Activated CD4-positive, CD25-positive, alpha-beta regulatory T cell (primary cell): ENCODE results near the gene GPS1.
"Not testable (repeated sequence)": the region's sequence is repeated elsewhere in the genome, so short reads cannot be mapped to it uniquely, and the experiment has no call there.

ENCODE experiments used
- DNase-seq, 4 experiments: peaks; one replicate each; lab custom pipeline; 2025; lab: John Stamatoyannopoulos, UW

The GPS1 gene

GRCh38 chr17:82028966-82029365, 22.7 kb upstream of the GPS1 start:
- DNase-seq = no peak

DNA sequence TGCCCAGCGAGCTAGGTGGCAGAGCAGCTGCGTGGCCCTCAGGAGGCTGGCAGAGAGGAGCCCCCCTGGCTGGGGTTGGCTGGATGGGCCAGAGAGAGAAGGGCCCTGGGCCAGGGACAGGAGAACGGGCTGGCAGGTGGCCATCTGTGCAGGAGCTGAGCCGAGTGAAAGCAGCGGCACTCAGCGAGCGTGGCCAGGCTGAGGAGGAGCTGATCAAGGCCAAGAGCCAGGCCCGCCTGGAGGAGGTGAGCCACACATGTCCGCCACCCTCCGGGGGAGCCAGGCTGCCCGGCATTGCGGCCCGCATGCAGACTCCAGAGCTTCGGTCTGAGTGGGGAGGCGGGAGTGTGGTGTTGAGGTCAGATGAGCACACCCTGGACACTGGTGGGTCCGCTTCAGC, 22.3 kb upstream of the GPS1 start:
- DNase-seq = no peak

DNA sequence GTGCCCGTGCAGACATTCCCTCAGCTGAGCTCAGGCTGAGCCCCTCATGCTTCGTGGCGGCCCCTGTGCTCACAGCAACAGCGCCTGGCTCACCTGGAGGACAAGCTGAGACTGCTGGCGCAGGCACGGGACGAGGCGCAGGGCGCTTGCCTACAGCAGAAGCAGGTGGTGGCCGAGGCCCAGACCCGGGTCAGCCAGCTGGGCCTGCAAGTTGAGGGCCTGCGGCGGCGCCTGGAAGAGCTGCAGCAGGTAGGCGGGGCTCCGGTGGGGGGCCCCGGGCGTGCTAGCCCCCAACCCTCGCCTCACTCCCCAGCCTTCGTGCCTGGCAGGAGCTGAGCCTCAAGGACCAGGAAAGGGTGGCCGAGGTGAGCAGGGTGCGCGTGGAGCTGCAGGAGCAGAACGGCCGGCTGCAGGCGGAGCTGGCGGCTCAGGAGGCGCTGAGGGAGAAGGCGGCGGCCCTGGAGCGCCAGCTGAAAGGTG, 21.7 kb upstream of the GPS1 start:
- no peak for DNase-seq

DNA sequence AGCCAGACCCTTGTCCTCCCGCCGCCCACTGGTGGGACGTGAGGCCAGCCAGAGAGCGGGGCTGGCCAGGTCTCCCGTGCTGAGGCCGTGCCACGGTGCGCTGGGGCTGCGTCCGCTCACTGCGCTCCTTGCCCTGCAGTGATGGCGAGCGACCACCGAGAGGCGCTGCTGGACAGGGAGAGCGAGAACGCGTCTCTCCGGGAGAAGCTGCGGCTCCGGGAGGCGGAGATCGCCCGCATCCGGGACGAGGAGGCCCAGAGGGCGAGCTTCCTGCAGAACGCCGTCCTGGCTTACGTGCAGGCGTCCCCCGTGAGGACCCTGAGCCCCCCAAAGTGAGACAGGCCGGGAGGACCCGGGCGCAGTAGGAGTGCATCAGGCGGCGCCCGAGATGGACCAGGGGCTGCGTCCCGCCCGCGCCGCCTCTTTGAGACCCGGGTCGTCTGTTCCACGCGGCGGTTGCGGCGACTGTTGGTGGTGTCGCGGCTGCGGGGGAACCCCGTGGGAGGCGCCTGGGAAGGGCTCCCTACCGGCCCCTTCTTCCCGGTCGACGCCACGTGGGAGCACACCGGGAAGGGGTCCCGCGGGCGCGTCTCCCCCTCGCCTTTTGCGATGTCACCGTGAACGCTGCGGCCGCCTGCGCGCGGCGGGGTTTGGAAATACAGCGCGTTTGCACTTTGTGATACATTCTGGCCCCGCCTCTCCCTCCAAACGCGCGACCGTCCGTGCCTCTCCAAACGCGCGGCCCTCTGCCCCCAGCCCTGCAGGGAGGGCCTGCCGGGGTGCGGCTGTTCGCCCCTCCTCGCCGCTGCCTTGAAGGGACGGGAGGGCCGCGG, 21.0 kb upstream of the GPS1 start:
- peak; percentile 54 to 69 (median 66) for DNase-seq

DNA sequence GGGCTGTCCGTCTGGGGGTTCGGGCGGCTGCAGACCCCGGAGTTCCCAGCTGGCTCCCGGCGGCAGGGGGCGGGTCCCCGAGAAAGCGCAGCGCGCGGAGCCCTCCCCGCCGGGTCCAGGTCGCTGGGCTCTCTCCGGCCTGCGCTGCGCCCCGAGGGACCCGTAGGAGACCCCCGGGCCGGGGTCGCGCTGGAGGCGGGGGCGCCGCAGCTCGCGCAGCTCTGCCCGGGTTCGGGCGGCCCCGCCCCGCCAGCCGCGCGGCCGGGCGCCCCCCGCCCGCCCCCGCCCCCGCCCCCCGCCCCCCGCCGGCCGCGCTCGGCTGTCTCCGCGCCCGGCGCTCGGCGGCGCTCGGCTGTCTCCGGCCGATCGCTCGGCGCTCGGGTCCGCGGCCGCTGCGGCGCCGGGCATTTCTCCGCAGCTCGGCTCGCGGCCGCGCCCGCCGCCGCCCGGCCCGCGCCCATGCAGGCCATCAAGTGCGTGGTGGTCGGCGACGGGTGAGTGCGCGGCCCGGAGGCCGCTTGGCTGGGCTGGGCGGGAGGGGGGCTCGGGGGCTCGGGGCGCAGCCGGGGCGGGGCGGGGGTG, 20.3 kb upstream of the GPS1 start, which contains the start of gene RAC3:
Gene RAC3, plus strand, starts transcription at position 376 of the 582 bp plus-strand sequence. Its CDS starts 84 bp downstream, at position 460.
- DNase-seq = no peak

- DNase-seq = no peak
Measured at GRCh38 chr17:82031885-82032627, 19.6 kb upstream of the GPS1 start.

GRCh38 chr17:82033359-82034085, 18.2 kb upstream of the GPS1 start:
- DNase-seq = no peak

DNA sequence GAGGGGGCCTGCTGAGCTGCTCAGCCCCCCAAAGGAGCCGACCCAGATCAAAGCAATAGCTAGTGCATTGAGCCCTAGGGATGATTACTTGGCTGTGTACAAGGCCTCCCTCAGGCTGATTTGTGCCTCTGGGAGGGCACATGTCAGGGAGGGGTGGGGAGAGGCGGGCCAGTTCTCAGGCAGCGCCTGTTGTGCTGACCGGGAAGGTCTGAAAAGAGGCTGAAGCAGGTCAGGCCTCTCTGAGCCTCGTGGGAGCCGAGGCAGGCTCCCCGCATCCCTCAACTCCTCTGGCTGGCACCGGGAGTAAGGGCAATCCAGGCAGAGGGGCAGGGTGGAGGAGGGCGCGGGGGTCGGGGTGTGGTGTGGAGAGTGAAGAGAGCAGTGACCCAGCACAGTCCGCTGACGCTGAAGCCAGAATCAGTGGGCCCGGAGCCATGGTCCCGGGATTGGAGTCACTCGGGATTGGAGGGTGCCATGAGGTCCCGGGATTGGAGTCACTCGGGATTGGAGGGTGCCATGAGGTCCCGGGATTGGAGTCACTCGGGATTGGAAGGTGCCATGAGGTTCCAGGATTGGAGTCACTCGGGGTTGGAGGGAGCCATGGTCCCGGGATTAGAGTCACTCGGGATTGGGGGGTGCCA, 17.2 kb upstream of the GPS1 start:
- DNase-seq = no peak

- no peak for DNase-seq
Measured at GRCh38 chr17:82035488-82035887, 16.2 kb upstream of the GPS1 start.

GRCh38 chr17:82035956-82036633, 15.6 kb upstream of the GPS1 start:
- DNase-seq = no peak

GRCh38 chr17:82036634-82037091, 15.0 kb upstream of the GPS1 start:
- DNase-seq = no peak

- DNase-seq = peak; percentile 89 to 94 (median 91)
Measured at GRCh38 chr17:82037092-82037888, 14.4 kb upstream of the GPS1 start, which contains the start of gene DCXR. TSS of gene DCXR (minus strand) at chr17:82037697. CDS start at chr17:82037682, 15 bp downstream.

GRCh38 chr17:82037889-82038195, 13.9 kb upstream of the GPS1 start:
- DNase-seq = no peak

DNA sequence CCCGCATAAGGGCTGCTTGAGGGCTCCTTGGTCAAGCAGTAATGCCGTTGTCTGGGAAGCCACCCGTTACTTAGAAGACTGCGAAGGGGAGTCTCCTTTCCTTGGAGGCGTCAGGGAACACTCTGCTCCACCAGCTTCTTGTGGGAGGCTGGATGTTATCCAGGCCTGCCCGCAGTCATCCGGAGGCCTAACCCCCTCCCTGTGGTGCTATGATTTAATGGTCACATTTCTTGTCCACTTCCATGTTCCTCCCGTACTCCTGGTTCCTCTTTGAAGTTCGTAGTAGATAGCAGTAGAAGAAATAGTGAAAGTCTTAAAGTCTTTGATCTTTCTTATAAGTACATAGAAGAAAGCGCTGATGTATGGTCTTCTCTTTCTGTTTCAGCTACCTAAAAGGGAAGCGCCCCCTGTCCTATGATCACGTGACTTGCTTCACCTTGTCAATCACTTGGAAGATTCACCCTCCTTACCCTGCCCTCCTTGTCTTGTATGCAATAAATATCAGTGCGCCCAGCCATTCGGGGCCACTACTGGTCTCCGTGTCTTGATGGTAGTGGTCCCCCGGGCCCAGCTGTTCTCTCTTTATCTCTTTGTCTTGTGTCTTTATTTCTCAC, 12.8 kb upstream of the GPS1 start:
- DNase-seq = not testable (repeated sequence)

- DNase-seq = no peak
Measured at GRCh38 chr17:82039695-82040299, 11.9 kb upstream of the GPS1 start.

DNA sequence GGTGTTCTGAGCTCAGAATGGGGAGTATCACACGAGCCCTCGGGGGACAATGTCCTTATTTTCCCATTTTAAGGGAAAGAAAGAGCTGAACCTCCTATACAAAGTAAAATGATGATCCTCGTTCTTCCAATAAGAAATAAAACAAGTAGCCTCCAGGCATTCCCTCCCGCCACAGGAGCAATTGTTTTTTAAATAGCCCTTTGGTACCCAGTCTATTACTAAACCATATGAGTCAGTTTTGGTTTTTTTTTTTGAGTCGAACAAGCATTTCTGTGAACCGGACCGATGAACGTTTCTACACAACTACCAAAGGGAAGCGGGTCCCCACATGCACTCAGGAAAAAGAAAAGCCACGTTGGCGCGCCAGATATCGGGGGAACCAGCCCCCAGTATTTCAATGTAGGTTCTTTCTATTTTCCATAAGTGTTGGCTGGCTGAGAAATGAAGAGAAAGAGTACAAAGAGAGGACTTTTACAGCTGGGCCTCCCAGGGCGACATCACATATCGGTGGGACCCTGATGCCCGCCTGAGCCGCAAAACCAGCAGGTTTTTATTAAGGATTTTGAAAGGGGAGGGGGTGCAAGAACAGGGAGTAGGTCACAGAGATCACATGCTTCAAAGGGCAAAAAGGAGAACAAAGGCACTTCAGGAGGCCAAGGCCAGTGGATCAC, 10.4 kb upstream of the GPS1 start:
- no peak for DNase-seq

GRCh38 chr17:82042649-82043048, 9.0 kb upstream of the GPS1 start:
- no peak for DNase-seq

- no peak for DNase-seq
Measured at GRCh38 chr17:82043507-82043906, 8.2 kb upstream of the GPS1 start.
